Measurements from ENCODE around the gene DEFB118.

DEFB118 gene

DNA sequence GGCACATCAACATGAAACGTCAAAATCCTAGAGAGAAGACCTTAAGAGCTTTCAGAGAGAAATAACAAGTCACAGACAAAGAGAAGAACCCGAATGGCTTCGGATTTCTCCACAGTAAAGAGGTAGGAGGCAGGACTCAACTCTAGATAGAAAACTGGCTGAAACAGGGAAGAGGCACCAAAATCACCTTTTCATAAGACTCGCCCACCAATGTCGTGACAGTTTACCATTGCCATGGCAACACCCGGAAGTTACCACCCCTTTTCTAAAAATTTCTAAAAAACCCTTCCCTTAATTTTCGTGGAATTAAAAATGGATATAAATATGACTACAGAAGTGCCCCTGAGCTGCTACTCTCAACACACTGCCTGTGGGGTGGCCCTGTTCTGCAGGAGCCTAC is 49.9 kb downstream of the DEFB118 start:
- Mint-ChIP-seq H3K27ac (no peak overlapping the region), H3K4me1 (ENCODE audit: low read depth) (no peaks in the 10 kb centered on the region), H3K27me3 (ENCODE audit: low read depth) (peaks cover 7% of the 10 kb centered on the region), H3K4me3 (no peak overlapping the region), H3K36me3 (ENCODE audit: low read depth) (no peaks in the 10 kb centered on the region), H3K9me3 (peaks cover 3% of the 10 kb centered on the region)

Data from T-helper 1 cell treated with Interleukin-12 subunit alpha and Interleukin-12 subunit beta and Interleukin-4 antibody, amounts not matched to agents 30 μg/mL and 1 μg/mL, for 36 hours (primary cell).